A549 (cell line): Measurements from ENCODE around the gene DGKD. TPM values are rescaled to one million over a fixed set of nuclear protein-coding genes. Genes with fewer than 3 reads are reported as not detected.

ENCODE experiments used
- ATAC-seq, 2 experiments: fragments of 200-7000 bp in 1 of 2; fragments of >200 bp in 1 of 2; cut with Nextera tagmentation in 1 of 2; cut with Tn5 transposase in 1 of 2; 3 replicates each; pipeline versions ENCODE4 v1.8.0 to v1.9.1; 2018 to 2020; ENCODE audit warnings: mild to moderate bottlenecking in 1 of 2, moderate library complexity in 1 of 2
- CTCF ChIA-PET: fragments of 300-600 bp; sonication (Branson Sonifier 250); formaldehyde crosslinking; extraction: SDS; loops from one replicate; lab custom pipeline; 2021; ENCODE audit warnings: antibody characterized with exemption, inconsistent platforms; lab: Yijun Ruan, JAX
- POLR2A ChIA-PET: fragments of 350-600 bp; formaldehyde crosslinking; extraction: SDS; loops from one replicate; lab custom pipeline; 2021; ENCODE audit warnings: antibody characterized with exemption, inconsistent platforms; lab: Yijun Ruan, JAX
- DNase-seq, 2 experiments: peaks; one replicate each; pipeline versions ENCODE4 v3.0.0 to v3.0.0-alpha.2; 2011 to 2016; ENCODE audit warnings: low read depth in 1 of 2, low spot score in 1 of 2
- FAIRE-seq: peaks from 2 replicates; lab custom pipeline; 2011; peaks lifted over from hg19 to GRCh38; lab: Jason Lieb, UNC
- H3K27ac ChIP-seq, 2 experiments: fragments of >200 bp; sonication (Bioruptor Twin); formaldehyde crosslinking; 3 replicates each; pipeline ENCODE4 v1.5.1; 2016 to 2017
- H3K4me1 ChIP-seq: fragments of >200 bp; sonication (Bioruptor Twin); formaldehyde crosslinking; 3 replicates; pipeline ENCODE4 v1.6.1; 2016
- H3K4me2 ChIP-seq: fragments of >200 bp; sonication (Bioruptor Twin); formaldehyde crosslinking; 3 replicates; pipeline ENCODE4 v1.6.1; 2016
- H3K4me3 ChIP-seq: fragments of >200 bp; sonication (Bioruptor Twin); formaldehyde crosslinking; 3 replicates; pipeline ENCODE4 v1.5.1; 2016
- H3K9me3 ChIP-seq: fragments of >200 bp; sonication (Bioruptor Twin); formaldehyde crosslinking; 3 replicates; pipeline ENCODE4 v1.6.1; 2016
- BHLHE40 ChIP-seq: IDR thresholded peaks from 2 replicates; pipeline ENCODE4 v1.6.1; 2012; ENCODE audit warnings: low read depth, low read length, inconsistent platforms
- CHD2 ChIP-seq: fragments of 150-350 bp; IDR thresholded peaks from 2 replicates; pipeline ENCODE4 v1.6.1; 2014; ENCODE audit warnings: low read length; ENCODE audit not compliant: partially characterized antibody
- CTCF ChIP-seq: fragments of >200 bp; sonication (Bioruptor Twin); formaldehyde crosslinking; IDR thresholded peaks from 3 replicates; pipeline ENCODE4 v1.5.1; 2016
- EHF ChIP-seq: fragments of 250-450 bp; sonication (Bioruptor Pico); IDR thresholded peaks from 2 replicates; pipeline ENCODE4 v1.5.0; 2020; ENCODE audit warnings: mild to moderate bottlenecking
- EHMT2 ChIP-seq: fragments of 200-600 bp; sonication (generic); IDR thresholded peaks from 2 replicates; pipeline ENCODE4 v1.6.1; 2016; ENCODE audit warnings: antibody characterized with exemption, low read depth, mild to moderate bottlenecking, moderate library complexity
- EP300 ChIP-seq, 2 experiments: fragments of >200 bp; sonication (Bioruptor Twin); formaldehyde crosslinking; IDR thresholded peaks; 2 replicates in 1 of 2; 3 replicates in 1 of 2; pipeline ENCODE4 v1.6.1; 2016 to 2017
- FOSB ChIP-seq: fragments of 250-450 bp; sonication (Bioruptor Pico); IDR thresholded peaks from 2 replicates; pipeline ENCODE4 v1.5.0; 2020; ENCODE audit warnings: mild to moderate bottlenecking, moderate library complexity
- FOXS1 ChIP-seq: fragments of 250-450 bp; sonication (Bioruptor Pico); IDR thresholded peaks from 2 replicates; pipeline ENCODE4 v1.5.0; 2020; ENCODE audit warnings: mild to moderate bottlenecking, moderate library complexity
- HDAC2 ChIP-seq: fragments of 200-600 bp; sonication (generic); IDR thresholded peaks from 2 replicates; pipeline ENCODE4 v1.6.1; 2016
- HES2 ChIP-seq: fragments of >200 bp; sonication (Bioruptor Twin); formaldehyde crosslinking; IDR thresholded peaks from 2 replicates; pipeline ENCODE4 v1.6.1; 2016
- HEYL ChIP-seq: fragments of 250-450 bp; sonication (Bioruptor Pico); IDR thresholded peaks from 2 replicates; pipeline ENCODE4 v1.8.0; 2021; ENCODE audit warnings: mild to moderate bottlenecking, moderate library complexity
- HMGXB4 ChIP-seq: fragments of 250-450 bp; sonication (Bioruptor Pico); IDR thresholded peaks from 2 replicates; pipeline ENCODE4 v1.5.0; 2021; ENCODE audit warnings: mild to moderate bottlenecking, moderate library complexity, borderline replicate concordance
- HOXA7 ChIP-seq: fragments of 250-450 bp; sonication (Bioruptor Pico); IDR thresholded peaks from 2 replicates; pipeline ENCODE4 v1.5.0; 2020; ENCODE audit warnings: mild to moderate bottlenecking, moderate library complexity
- HOXB13 ChIP-seq: fragments of 250-450 bp; sonication (Bioruptor Pico); IDR thresholded peaks from 2 replicates; pipeline ENCODE4 v1.5.0; 2020; ENCODE audit warnings: low read depth, mild to moderate bottlenecking, moderate library complexity
- HOXB5 ChIP-seq: fragments of 250-450 bp; sonication (Bioruptor Pico); IDR thresholded peaks from 2 replicates; pipeline ENCODE4 v1.5.0; 2020; ENCODE audit warnings: mild to moderate bottlenecking, moderate library complexity
- JUNB ChIP-seq: fragments of >200 bp; sonication (Bioruptor Twin); formaldehyde crosslinking; IDR thresholded peaks from 2 replicates; pipeline ENCODE4 v1.6.1; 2016
- KDM5A ChIP-seq: fragments of 200-600 bp; sonication (generic); IDR thresholded peaks from 2 replicates; pipeline ENCODE4 v1.6.1; 2016; ENCODE audit warnings: antibody characterized with exemption, mild to moderate bottlenecking
- MAFK ChIP-seq: fragments of 450-650 bp; IDR thresholded peaks from 2 replicates; pipeline ENCODE4 v1.6.1; 2014; ENCODE audit not compliant: partially characterized antibody
- MAX ChIP-seq: IDR thresholded peaks from 2 replicates; pipeline ENCODE4 v1.6.1; 2012
- MAZ ChIP-seq: fragments of 150-350 bp; IDR thresholded peaks from 2 replicates; pipeline ENCODE4 v1.6.1; 2014; ENCODE audit warnings: antibody characterized with exemption, low read depth, low read length, borderline replicate concordance
- MYC ChIP-seq: IDR thresholded peaks from 2 replicates; pipeline ENCODE4 v1.6.1; 2012; ENCODE audit warnings: mild to moderate bottlenecking, inconsistent platforms, low read length, improper control_type of control experiment, borderline replicate concordance
- NFE2L2 ChIP-seq: fragments of 150-350 bp; conservative IDR thresholded peaks from 2 replicates; pipeline ENCODE4 v1.6.1; 2014; ENCODE audit warnings: low read length
- NR3C1 ChIP-seq: fragments of >200 bp; sonication (Bioruptor Twin); formaldehyde crosslinking; IDR thresholded peaks from 3 replicates; pipeline ENCODE4 v1.6.1; 2017
- PHF8 ChIP-seq: fragments of 200-600 bp; sonication (generic); IDR thresholded peaks from 2 replicates; pipeline ENCODE4 v1.6.1; 2016; ENCODE audit warnings: low read depth, mild to moderate bottlenecking, antibody characterized with exemption, moderate library complexity, borderline replicate concordance
- POLR2A ChIP-seq: IDR thresholded peaks from 2 replicates; pipeline ENCODE4 v1.6.1; 2012; ENCODE audit warnings: mild to moderate bottlenecking, low read length
- RARB ChIP-seq: fragments of 250-450 bp; sonication (Bioruptor Pico); IDR thresholded peaks from 2 replicates; pipeline ENCODE4 v1.8.0; 2021; ENCODE audit warnings: mild to moderate bottlenecking, moderate library complexity
- SREBF2 ChIP-seq: fragments of 450-650 bp; IDR thresholded peaks from 2 replicates; pipeline ENCODE4 v1.6.1; 2014; ENCODE audit warnings: mild to moderate bottlenecking, moderate library complexity
- TFCP2L1 ChIP-seq: fragments of 250-450 bp; sonication (Bioruptor Pico); IDR thresholded peaks from 2 replicates; pipeline ENCODE4 v1.5.0; 2021; ENCODE audit warnings: mild to moderate bottlenecking
- USF2 ChIP-seq: fragments of 450-650 bp; IDR thresholded peaks from 2 replicates; pipeline ENCODE4 v1.6.1; 2014; ENCODE audit warnings: antibody characterized with exemption
- ZC3H11A ChIP-seq: fragments of 450-650 bp; IDR thresholded peaks from 2 replicates; pipeline ENCODE4 v1.6.1; 2014; ENCODE audit warnings: antibody characterized with exemption, mild to moderate bottlenecking
- ZNF302 ChIP-seq: fragments of 250-450 bp; sonication (Bioruptor Pico); IDR thresholded peaks from 2 replicates; pipeline ENCODE4 v1.9.0; 2021; ENCODE audit warnings: inconsistent platforms, mild to moderate bottlenecking, moderate library complexity
- WGBS: methylation state at CpG from one replicate; pipeline ENCODE4 v1.1.6; 2017; ENCODE audit errors: missing lambda C conversion rate; 5-methylcytosine and 5-hydroxymethylcytosine counted together
- polyA plus RNA-seq, 4 experiments: library from polyadenylated mRNA; depleted of rRNA in 3 of 4; stranded (reverse); fragments of >200 nt; fragmentation: RNase III in 1 of 4; extraction: RNeasy Plus Mini Kit Qiagen cat#74134 plus additional on column Dnase treatment in 1 of 4; gene quantifications; 2 replicates in 3 of 4; 3 replicates in 1 of 4; pipeline ENCODE4 v1.2.3, GENCODE V29; 2011 to 2017

Gene DGKD
- polyA plus RNA-seq, 2 of the 4 experiments (the other 2 are of a cell fraction), result 68.8 to 99.6 TPM

- Histone ChIP-seq H3K27ac (no peak within 1 kb of the TSS), H3K4me1 (no peaks in the 10 kb centered on the region), H3K9me3 (no peaks in the 10 kb centered on the region), H3K4me3 (no peak within 1 kb of the TSS), H3K4me2 (no peak within 1 kb of the TSS)
- CTCF ChIA-PET, result no interaction called here
- WGBS, result 90% methylated on average over 7 of the region's 7 CpGs
- POLR2A ChIA-PET, result no interaction called here
- FAIRE-seq (no peak), ATAC-seq (0 out of 6 replicates have a peak, but pooled peaks of 1 of the 2 experiments have one; percentile 13), DNase-seq (no peak)
- no peak for TF ChIP-seq HMGXB4 (CRISPR knock-in tag)
- TF ChIP-seq CHD2, result no peak
- TF ChIP-seq CTCF, result no peak
- TF ChIP-seq NFE2L2, result no peak
- TF ChIP-seq EP300 (IDR thresholded peaks at IDR 0.05), result no peak
- no peak for TF ChIP-seq HES2
- no peak for TF ChIP-seq MAX
- TF ChIP-seq PHF8, result no peak
- TF ChIP-seq SREBF2, result no peak
- no peak for TF ChIP-seq RARB (CRISPR knock-in tag)
- TF ChIP-seq FOXS1 (CRISPR knock-in tag), result no peak
Observed at GRCh38 chr2:233307565-233307964, 46.7 kb upstream of the DGKD start, which contains the start of gene SAG. SAG (plus strand) TSS chr2:233307816; CDS start chr2:233309190, 1,374 bp downstream.

GRCh38 chr2:233311241-233311926 lies 42.9 kb upstream of the DGKD start:
- H3K9me3 ChIP-seq, result no peaks in the 10 kb centered on the region
- TF ChIP-seq JUNB (no peak), NR3C1 (no peak), ZC3H11A (no peak), USF2 (peak; percentile 47; the same call in 1 of the 2 replicates), MAZ (no peak), MAFK (no peak), HEYL (CRISPR knock-in tag) (no peak)
- FAIRE-seq (no peak), DNase-seq (no peak), ATAC-seq (0 out of 6 replicates have a peak, but pooled peaks of 1 of the 2 experiments have one; percentile 26)
- CTCF ChIA-PET, result no interaction called here
- H3K27ac ChIP-seq, result no peak overlapping the region
- no peak overlapping the region for H3K4me2 ChIP-seq
- POLR2A ChIA-PET, result no interaction called here
- WGBS, result 82% methylated on average over 11 of the region's 11 CpGs
- no peak overlapping the region for H3K4me3 ChIP-seq
- H3K4me1 ChIP-seq, result no peaks in the 10 kb centered on the region

GRCh38 chr2:233312874-233313273 lies 41.4 kb upstream of the DGKD start:
- DNase-seq (no peak), FAIRE-seq (no peak), ATAC-seq (no peak)
- Histone ChIP-seq H3K4me2 (no peak overlapping the region), H3K27ac (peak overlapping the region in 1 of 2 experiments; percentile 17; a peak in 1 of 6 replicates), H3K4me3 (no peak overlapping the region), H3K4me1 (no peaks in the 10 kb centered on the region), H3K9me3 (no peaks in the 10 kb centered on the region)
- WGBS, result 67% methylated on average over 8 of the region's 8 CpGs
- TF ChIP-seq HOXA7 (CRISPR knock-in tag), result no peak
- TF ChIP-seq MYC, result no peak
- no peak for TF ChIP-seq HOXB13 (CRISPR knock-in tag)
- no peak for TF ChIP-seq EHF (CRISPR knock-in tag)
- TF ChIP-seq TFCP2L1 (CRISPR knock-in tag), result no peak
- TF ChIP-seq FOSB, result no peak
- no peak for TF ChIP-seq FOXS1 (CRISPR knock-in tag)
- no peak for TF ChIP-seq BHLHE40
- no peak for TF ChIP-seq HOXB5 (CRISPR knock-in tag)
- no peak for TF ChIP-seq ZC3H11A
- TF ChIP-seq USF2, result no peak
- TF ChIP-seq ZNF302 (CRISPR knock-in tag), result no peak
- no peak for TF ChIP-seq HDAC2
- no peak for TF ChIP-seq EHMT2
- TF ChIP-seq KDM5A, result no peak
- TF ChIP-seq POLR2A, result no peak
- CTCF ChIA-PET, result interaction anchor here (1.1 to 1.5 kb wide), 2 partner anchors 10 to 130 kb away, joined by 3 to 5 read pairs; no protein-coding TSS in a partner anchor
- POLR2A ChIA-PET, result no interaction called here
